Caco-2 (cell line): Measurements from ENCODE around the gene CEP63. TPM values are rescaled to one million over a fixed set of nuclear protein-coding genes. Genes with fewer than 3 reads are reported as not detected.

Source experiments
- BruUV-seq: library from RNA; stranded (reverse); fragments of 400-500 nt; replicated peaks from 2 replicates; lab custom pipeline; 2021; lab: Mats Ljungman, UMichigan
- CTCF ChIA-PET: fragments of 300-600 bp; sonication (Branson Sonifier 250); formaldehyde crosslinking; loops from one replicate; lab custom pipeline; 2022; ENCODE audit warnings: antibody characterized with exemption; lab: Charles Lee
- POLR2A ChIA-PET: fragments of 300-600 bp; sonication (Branson Sonifier 250); formaldehyde crosslinking; loops from one replicate; lab custom pipeline; 2022; ENCODE audit warnings: antibody characterized with exemption; lab: Charles Lee
- DNase-seq, 2 experiments: peaks; one replicate each; pipeline versions ENCODE4 v3.0.0 to v3.0.0-alpha.2; 2020 to 2022
- H3K27me3 ChIP-seq: replicated peaks from 2 replicates; pipeline ENCODE4 v1.6.0; 2011; ENCODE audit warnings: low read length; ENCODE audit not compliant: control insufficient read depth, insufficient read depth
- H3K36me3 ChIP-seq: 2 replicates; pipeline ENCODE4 v1.5.1; 2011; ENCODE audit warnings: low read length; ENCODE audit not compliant: control insufficient read depth, insufficient read depth
- H3K4me1 ChIP-seq: fragments of 250-450 bp; sonication (Bioruptor Pico); 2 replicates; pipeline ENCODE4 v1.5.1; 2020; ENCODE audit warnings: mild to moderate bottlenecking
- H3K4me3 ChIP-seq: 2 replicates; pipeline ENCODE4 v1.5.1; 2011; ENCODE audit warnings: low read depth, mild to moderate bottlenecking, control low read depth, low read length
- H3K9me3 ChIP-seq: fragments of 250-450 bp; sonication (Bioruptor Pico); 2 replicates; pipeline ENCODE4 v1.5.1; 2020; ENCODE audit warnings: mild to moderate bottlenecking, moderate library complexity
- H3K27ac Mint-ChIP-seq: one replicate; pipeline ENCODE4 v1.8.0; 2022; ENCODE audit warnings: mixed read lengths; ENCODE audit not compliant: unreplicated experiment
- H3K27me3 Mint-ChIP-seq: one replicate; pipeline ENCODE4 v1.8.0; 2022; ENCODE audit warnings: mixed read lengths; ENCODE audit not compliant: insufficient read depth, unreplicated experiment
- H3K36me3 Mint-ChIP-seq: one replicate; pipeline ENCODE4 v1.8.0; 2022; ENCODE audit warnings: mild to moderate bottlenecking, mixed read lengths; ENCODE audit not compliant: insufficient read depth, unreplicated experiment
- H3K4me1 Mint-ChIP-seq: one replicate; pipeline ENCODE4 v1.8.0; 2022; ENCODE audit warnings: low read depth, mixed read lengths; ENCODE audit not compliant: unreplicated experiment
- H3K4me3 Mint-ChIP-seq: one replicate; pipeline ENCODE4 v1.8.0; 2022; ENCODE audit warnings: mild to moderate bottlenecking, moderate library complexity, mixed read lengths; ENCODE audit not compliant: unreplicated experiment
- H3K9me3 Mint-ChIP-seq: one replicate; pipeline ENCODE4 v1.8.0; 2022; ENCODE audit warnings: mixed read lengths; ENCODE audit not compliant: unreplicated experiment
- CTCF ChIP-seq, 2 experiments: fragments of 200-600 bp in 1 of 2; IDR thresholded peaks; 1 replicate in 1 of 2; 2 replicates in 1 of 2; pipeline versions ENCODE4 v1.5.1 to v1.8.0; 2011 to 2022; ENCODE audit warnings: antibody characterized with exemption in 1 of 2, control low read depth in 1 of 2, inconsistent platforms in 1 of 2, low read depth in 1 of 2, low read length in 1 of 2, mild to moderate bottlenecking in 1 of 2, moderate library complexity in 1 of 2; ENCODE audit not compliant: insufficient read depth in 1 of 2, severe bottlenecking in 1 of 2, unreplicated experiment in 1 of 2
- intact Hi-C: fragments of 100-400 bp; cut with micrococcal nuclease; formaldehyde crosslinking; loops from one replicate; pipeline ENCODE4 v1.10.0; 2022; ENCODE audit not compliant: unreplicated experiment
- total RNA-seq: library from RNA; stranded (reverse); gene quantifications from 2 replicates; pipeline ENCODE4 v1.2.3, GENCODE V29; 2022

CEP63 gene
- total RNA-seq, 1 experiment from 2014 or later: 21.9 TPM

DNA sequence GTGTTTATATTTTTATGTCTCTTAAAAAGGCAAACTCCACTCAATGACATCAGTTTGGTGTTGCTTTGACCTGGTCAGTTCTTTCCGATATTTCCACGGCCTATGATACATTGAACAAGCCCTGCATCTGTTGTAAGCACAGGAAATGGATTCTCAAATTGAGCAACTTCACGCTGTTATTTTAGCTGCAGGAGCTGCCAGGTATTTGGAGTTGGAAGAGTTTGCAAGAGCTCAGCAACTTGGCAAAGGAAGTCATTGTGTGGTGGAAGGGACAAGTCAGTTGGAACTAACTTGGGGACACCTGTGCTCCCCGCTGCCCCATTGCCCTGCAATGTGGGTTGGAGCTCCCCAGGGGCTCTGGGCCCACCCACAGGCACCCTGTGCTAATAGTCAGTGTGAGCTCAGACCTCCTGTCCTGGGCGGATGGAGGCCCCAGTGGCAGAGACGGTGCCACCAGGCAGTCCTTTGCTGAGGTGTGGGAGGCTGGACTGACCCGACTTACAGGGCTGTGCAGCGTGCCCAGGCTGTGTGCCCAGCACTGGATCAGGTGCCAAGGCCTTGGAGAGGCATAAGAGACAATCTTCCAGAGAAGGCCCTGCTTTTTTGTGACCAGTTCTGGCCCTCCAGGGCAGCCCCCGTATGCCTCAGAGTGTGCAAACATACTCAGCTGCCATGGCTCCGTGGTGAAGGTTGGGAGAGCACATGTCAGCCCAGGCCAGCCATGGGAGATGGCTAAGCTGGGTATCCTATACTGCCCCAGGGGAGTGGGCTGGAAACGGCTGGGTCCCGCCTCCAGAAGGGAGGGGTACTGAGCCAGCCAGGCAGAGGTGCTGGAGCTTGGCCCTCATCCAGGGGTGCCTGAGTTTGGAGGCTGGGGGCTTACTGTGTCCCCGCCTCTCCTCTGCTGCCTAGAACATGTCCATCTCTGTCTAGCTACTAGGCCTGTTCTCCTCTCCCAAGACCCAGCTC, 121.5 kb downstream of the CEP63 start:
- no peak for DNase-seq
- no peaks in the 10 kb centered on the region for H3K9me3 Mint-ChIP-seq
- BruUV-seq: no TSS peak
- H3K27me3 ChIP-seq: no peaks in the 10 kb centered on the region
- H3K27ac Mint-ChIP-seq: no peak overlapping the region
- H3K4me3 Mint-ChIP-seq: no peak overlapping the region
- no peak overlapping the region for H3K4me3 ChIP-seq
- H3K4me1 ChIP-seq: no peaks in the 10 kb centered on the region
- H3K4me1 Mint-ChIP-seq: no peaks in the 10 kb centered on the region
- CTCF ChIA-PET: interaction anchor here (0.7 kb wide), 1 partner anchor 187 kb away, joined by 3 read pairs; no protein-coding TSS in a partner anchor
- H3K9me3 ChIP-seq: no peaks in the 10 kb centered on the region
- intact Hi-C loops: no loop called here
- H3K27me3 Mint-ChIP-seq: peaks cover 28% of the 10 kb centered on the region
- no peak for TF ChIP-seq CTCF (IDR thresholded peaks at IDR 0.05; ENCODE audit: insufficient read depth in 1 of 2, low read depth in 1 of 2, low read length in 1 of 2, severe bottlenecking in 1 of 2, unreplicated experiment in 1 of 2)
- POLR2A ChIA-PET: no interaction called here
- no peaks in the 10 kb centered on the region for H3K36me3 ChIP-seq
- H3K36me3 Mint-ChIP-seq: no peaks in the 10 kb centered on the region

DNA sequence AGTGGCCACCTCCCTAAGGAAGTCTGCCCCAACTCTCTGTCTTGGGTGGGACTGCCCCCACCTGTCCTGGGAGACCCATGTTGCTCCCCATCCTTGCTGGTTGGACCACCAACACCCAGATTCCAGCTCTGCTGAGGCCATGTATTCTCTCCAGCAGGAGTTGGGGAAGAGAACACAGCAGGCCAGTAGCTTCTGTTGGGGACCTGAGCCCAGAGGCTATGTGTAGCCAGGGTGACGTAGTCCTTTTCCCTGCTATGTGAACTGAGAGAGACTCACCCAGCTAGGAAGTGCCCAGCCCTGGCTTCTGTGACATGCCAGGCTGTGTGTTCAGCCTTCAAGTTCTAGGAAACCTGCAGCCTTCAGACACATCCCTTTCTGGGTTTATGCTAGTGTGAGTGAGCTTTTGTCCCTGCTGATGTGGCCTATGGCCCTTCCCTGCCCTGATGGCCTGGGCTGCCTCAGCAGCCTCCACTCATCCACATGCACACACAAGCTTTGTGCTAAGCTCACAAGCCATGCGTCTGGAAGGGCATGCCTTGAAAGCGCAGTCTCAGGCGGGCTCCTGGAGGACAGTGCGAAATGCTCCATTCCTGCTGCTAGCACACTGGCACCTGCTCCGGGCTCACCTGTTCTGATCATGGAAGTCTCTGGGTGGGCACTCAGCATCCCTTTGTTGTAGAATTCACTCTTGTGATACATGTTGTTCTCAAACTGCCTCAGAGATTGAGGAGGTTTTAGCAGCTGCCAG, 122.3 kb downstream of the CEP63 start:
- no peak for DNase-seq
- H3K27me3 ChIP-seq: no peaks in the 10 kb centered on the region
- no TSS peak for BruUV-seq
- intact Hi-C loops: no loop called here
- H3K27ac Mint-ChIP-seq: no peak overlapping the region
- no peaks in the 10 kb centered on the region for H3K9me3 Mint-ChIP-seq
- CTCF ChIA-PET: no interaction called here
- no peaks in the 10 kb centered on the region for H3K4me1 Mint-ChIP-seq
- H3K4me3 Mint-ChIP-seq: no peak overlapping the region
- no peaks in the 10 kb centered on the region for H3K4me1 ChIP-seq
- no peaks in the 10 kb centered on the region for H3K9me3 ChIP-seq
- H3K27me3 Mint-ChIP-seq: peaks cover 32% of the 10 kb centered on the region
- no peaks in the 10 kb centered on the region for H3K36me3 ChIP-seq
- no peaks in the 10 kb centered on the region for H3K36me3 Mint-ChIP-seq
- TF ChIP-seq CTCF (IDR thresholded peaks at IDR 0.05; ENCODE audit: insufficient read depth in 1 of 2, low read depth in 1 of 2, low read length in 1 of 2, severe bottlenecking in 1 of 2, unreplicated experiment in 1 of 2): no peak
- POLR2A ChIA-PET: interaction anchor here (0.5 kb wide), 1 partner anchor 22 kb away, joined by 3 read pairs; no protein-coding TSS in a partner anchor
- no peak overlapping the region for H3K4me3 ChIP-seq

- intact Hi-C loops: no loop called here
- no peaks in the 10 kb centered on the region for H3K27me3 ChIP-seq
Measured at GRCh38 chr3:134608771-134609435, 123.0 kb downstream of the CEP63 start.

More at GRCh38 chr3:134608771-134609435, 123.0 kb downstream of the CEP63 start:
- DNase-seq: no peak
- H3K9me3 Mint-ChIP-seq: no peaks in the 10 kb centered on the region
- CTCF ChIA-PET: no interaction called here
- no peak for TF ChIP-seq CTCF (IDR thresholded peaks at IDR 0.05; ENCODE audit: insufficient read depth in 1 of 2, low read depth in 1 of 2, low read length in 1 of 2, severe bottlenecking in 1 of 2, unreplicated experiment in 1 of 2)
- POLR2A ChIA-PET: interaction anchor here (0.5 kb wide), 1 partner anchor 21 kb away, joined by 3 read pairs; no protein-coding TSS in a partner anchor
- Histone ChIP-seq H3K9me3 (no peaks in the 10 kb centered on the region), H3K4me3 (no peak overlapping the region), H3K4me1 (no peaks in the 10 kb centered on the region), H3K36me3 (no peaks in the 10 kb centered on the region)
- no peaks in the 10 kb centered on the region for H3K4me1 Mint-ChIP-seq
- H3K27me3 Mint-ChIP-seq: peaks cover 39% of the 10 kb centered on the region
- no TSS peak for BruUV-seq
- no peak overlapping the region for H3K4me3 Mint-ChIP-seq
- H3K36me3 Mint-ChIP-seq: no peaks in the 10 kb centered on the region
- H3K27ac Mint-ChIP-seq: no peak overlapping the region
